ENCODE data around the gene ANKRD45. TPM values are rescaled to one million over a fixed set of nuclear protein-coding genes. Genes with fewer than 3 reads are reported as not detected.
"Not testable (repeated sequence)": the region's sequence is repeated elsewhere in the genome, so short reads cannot be mapped to it uniquely, and the experiment has no call there.

ANKRD45 gene
- polyA plus RNA-seq, 4 donors, result 0.13 to 0.24 TPM; not detected in 2

DNA sequence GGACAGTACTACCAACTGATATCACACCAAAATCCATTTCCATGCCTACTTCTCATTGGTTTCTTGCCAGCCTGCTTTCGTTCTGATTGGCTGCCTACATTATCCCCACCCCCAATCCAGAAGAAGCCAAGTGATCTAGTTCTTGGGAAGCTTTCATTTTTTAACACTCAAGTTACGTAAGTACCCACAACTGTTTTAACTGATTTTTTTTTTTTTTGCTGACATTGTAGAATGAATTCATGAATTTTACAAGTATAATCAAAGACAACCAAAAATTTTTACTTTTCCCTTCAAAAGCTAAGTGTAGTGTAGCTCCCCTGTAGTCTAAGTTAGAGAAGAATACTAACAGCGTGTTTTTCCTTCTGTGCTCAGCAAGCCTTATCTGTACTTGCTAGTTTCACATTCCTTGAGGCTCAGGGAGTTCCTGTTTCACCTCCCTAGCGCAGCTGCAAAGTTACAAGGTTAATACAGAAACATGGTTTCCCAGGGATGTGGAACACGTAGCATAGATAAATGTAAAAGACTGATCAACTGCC lies 66.5 kb downstream of the ANKRD45 start, which contains the start of gene SLC9C2:
SLC9C2 (minus strand) TSS at position 17 of the 536 bp plus-strand sequence. CDS start 1,296 bp downstream, outside the sequence.
- peak; percentile 11 to 41 for DNase-seq
- Histone ChIP-seq H3K9me3 (ENCODE audit: control insufficient read depth in 2 of 2, insufficient read depth in 1 of 2, low read depth in 1 of 2, low read length in 1 of 2) (no peaks in the 10 kb centered on the region), H3K36me3 (ENCODE audit: control insufficient read depth in 3 of 3, insufficient read depth in 2 of 3, low read depth in 1 of 3, low read length in 3 of 3) (no peaks in the 10 kb centered on the region), H3K27ac (ENCODE audit: low read depth in 1 of 3, low read length in 2 of 3) (no peak within 1 kb of the TSS), H3K4me1 (ENCODE audit: control insufficient read depth in 3 of 3, insufficient read depth in 2 of 3, low read depth in 1 of 3, low read length in 2 of 3) (no peaks in the 10 kb centered on the region), H3K4me3 (ENCODE audit: low read depth in 1 of 3, low read length in 3 of 3) (no peak within 1 kb of the TSS), H3K27me3 (ENCODE audit: control insufficient read depth in 3 of 3, insufficient read depth in 3 of 3, low read length in 3 of 3) (no peaks in the 10 kb centered on the region)
- WGBS, 3 donors, result 21 to 43% (median 32%) methylated on average over 5 of the region's 5 CpGs
- FAIRE-seq, result no peak

DNA sequence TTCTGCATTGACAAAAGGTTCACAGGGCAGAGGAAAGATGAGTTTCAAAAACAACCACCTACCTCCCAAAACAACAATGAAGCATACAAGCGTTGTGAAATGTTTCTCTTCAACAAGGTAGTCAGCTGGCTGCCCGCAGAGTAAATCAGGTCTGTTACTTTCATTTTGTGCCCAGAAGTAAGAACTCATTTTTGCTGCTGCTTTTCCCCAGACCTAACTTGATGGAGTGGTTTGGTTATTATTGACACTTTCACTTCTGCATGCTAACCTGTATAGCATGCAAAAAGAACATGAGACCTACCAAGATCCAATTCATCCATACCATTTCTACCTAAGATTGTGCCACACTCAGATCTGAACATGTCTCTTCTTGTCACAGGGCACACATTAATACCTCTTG lies 68.1 kb downstream of the ANKRD45 start:
- no peaks in the 10 kb centered on the region for H3K36me3 ChIP-seq (ENCODE audit: control insufficient read depth in 3 of 3, insufficient read depth in 2 of 3, low read depth in 1 of 3, low read length in 3 of 3)
- DNase-seq, result no peak
- no peaks in the 10 kb centered on the region for H3K9me3 ChIP-seq (ENCODE audit: control insufficient read depth in 2 of 2, insufficient read depth in 1 of 2, low read depth in 1 of 2, low read length in 1 of 2)
- no peak overlapping the region for H3K27ac ChIP-seq (ENCODE audit: low read depth in 1 of 3, low read length in 2 of 3)
- WGBS, 3 donors, result 76 to 83% (median 81%) methylated on average over 2 of the region's 2 CpGs
- H3K4me1 ChIP-seq (ENCODE audit: control insufficient read depth in 3 of 3, insufficient read depth in 2 of 3, low read depth in 1 of 3, low read length in 2 of 3), result no peaks in the 10 kb centered on the region
- no peak for FAIRE-seq
- H3K4me3 ChIP-seq (ENCODE audit: low read depth in 1 of 3, low read length in 3 of 3), result no peak overlapping the region
- H3K27me3 ChIP-seq (ENCODE audit: control insufficient read depth in 3 of 3, insufficient read depth in 3 of 3, low read length in 3 of 3), result no peaks in the 10 kb centered on the region

DNA sequence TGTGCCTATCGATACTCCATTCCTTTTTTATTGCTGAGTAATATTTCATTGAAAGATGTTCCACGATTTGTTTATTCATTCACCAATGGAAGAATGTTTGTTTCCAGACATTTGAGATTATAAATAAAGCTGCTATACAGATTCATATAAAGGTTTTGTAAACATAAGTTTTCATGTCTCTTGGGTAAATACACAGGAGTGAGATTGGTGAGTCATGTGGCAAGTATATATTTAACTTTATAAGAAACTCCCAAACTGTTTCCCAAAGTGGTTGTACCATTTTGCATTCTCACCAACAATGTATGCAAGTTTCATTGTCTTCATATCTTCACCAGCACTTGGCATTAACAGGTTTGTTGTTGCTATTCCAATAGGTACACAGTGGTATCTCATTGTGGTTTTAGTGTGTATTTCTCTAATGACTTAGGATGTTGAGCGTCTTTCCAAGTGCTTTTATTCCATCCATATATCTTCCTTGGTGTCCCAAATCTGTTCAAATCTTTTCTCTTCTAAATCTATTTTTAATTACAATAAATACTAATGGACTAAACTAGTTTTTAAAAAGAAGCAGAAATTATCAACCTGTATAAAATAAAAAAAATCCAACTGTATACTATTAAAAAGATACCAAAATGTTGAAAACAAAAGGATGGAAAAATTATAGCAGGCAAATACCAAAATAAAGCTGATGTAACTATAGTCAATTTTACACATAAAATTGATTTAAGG lies 73.4 kb downstream of the ANKRD45 start:
- no peak overlapping the region for H3K4me3 ChIP-seq (ENCODE audit: low read depth in 1 of 3, low read length in 3 of 3)

DNA sequence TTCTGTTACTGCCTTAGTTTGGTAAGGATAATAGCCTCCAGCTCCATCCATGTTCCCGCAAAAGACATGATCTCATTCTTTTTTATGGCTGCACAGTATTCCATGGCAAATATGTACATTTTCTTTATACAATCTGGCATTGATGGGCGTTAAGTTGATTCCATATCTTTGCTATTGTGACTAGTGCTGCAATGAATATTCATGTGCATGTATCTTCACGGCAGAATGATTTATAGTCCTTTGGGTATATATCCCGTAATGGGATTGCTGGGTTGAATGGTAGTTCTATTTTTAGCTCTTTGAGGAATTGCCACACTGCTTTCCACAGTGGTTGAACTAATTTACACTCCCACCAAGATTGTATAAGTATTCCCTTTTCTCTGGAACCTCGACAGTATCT lies 78.5 kb downstream of the ANKRD45 start:
- H3K4me3 ChIP-seq (ENCODE audit: low read depth in 1 of 3, low read length in 3 of 3); H3K4me1 ChIP-seq (ENCODE audit: control insufficient read depth in 3 of 3, insufficient read depth in 2 of 3, low read depth in 1 of 3, low read length in 2 of 3); H3K27ac ChIP-seq (ENCODE audit: low read depth in 1 of 3, low read length in 2 of 3); H3K36me3 ChIP-seq (ENCODE audit: control insufficient read depth in 3 of 3, insufficient read depth in 2 of 3, low read depth in 1 of 3, low read length in 3 of 3); H3K9me3 ChIP-seq (ENCODE audit: control insufficient read depth in 2 of 2, insufficient read depth in 1 of 2, low read depth in 1 of 2, low read length in 1 of 2); H3K27me3 ChIP-seq (ENCODE audit: control insufficient read depth in 3 of 3, insufficient read depth in 3 of 3, low read length in 3 of 3); DNase-seq; FAIRE-seq: not testable (repeated sequence)
- 70 to 82% (median 79%) methylated on average over 5 of the region's 5 CpGs for WGBS, 3 donors

More for the DNA sequence above, 73.4 kb downstream of the ANKRD45 start:
- 89 to 92% (median 91%) methylated on average over 3 of the region's 3 CpGs for WGBS, 3 donors
- H3K36me3 ChIP-seq (ENCODE audit: control insufficient read depth in 3 of 3, insufficient read depth in 2 of 3, low read depth in 1 of 3, low read length in 3 of 3), result no peaks in the 10 kb centered on the region
- no peaks in the 10 kb centered on the region for H3K27me3 ChIP-seq (ENCODE audit: control insufficient read depth in 3 of 3, insufficient read depth in 3 of 3, low read length in 3 of 3)
- H3K9me3 ChIP-seq (ENCODE audit: control insufficient read depth in 2 of 2, insufficient read depth in 1 of 2, low read depth in 1 of 2, low read length in 1 of 2), result no peaks in the 10 kb centered on the region
- no peak overlapping the region for H3K27ac ChIP-seq (ENCODE audit: low read depth in 1 of 3, low read length in 2 of 3)
- no peaks in the 10 kb centered on the region for H3K4me1 ChIP-seq (ENCODE audit: control insufficient read depth in 3 of 3, insufficient read depth in 2 of 3, low read depth in 1 of 3, low read length in 2 of 3)
- DNase-seq, result no peak
- peak; percentile 23 for FAIRE-seq

DNA sequence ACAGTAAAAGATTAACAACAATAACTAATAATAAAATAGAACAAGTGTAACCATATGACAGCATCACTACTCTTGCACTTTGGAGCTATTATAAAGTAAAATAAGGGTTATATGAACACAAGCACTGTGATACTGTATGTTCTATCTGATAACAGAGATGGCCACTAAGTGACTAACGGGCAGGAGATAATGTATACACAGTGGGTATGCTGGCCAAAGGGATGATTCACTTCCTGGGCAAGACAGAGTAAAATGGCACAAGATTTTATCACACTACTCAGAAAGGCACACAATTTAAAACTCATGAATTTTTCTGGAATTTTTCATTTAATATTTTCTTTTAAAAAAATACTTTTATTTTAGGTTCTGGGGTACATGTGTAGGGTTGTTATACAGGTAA lies 79.1 kb downstream of the ANKRD45 start:
- Histone ChIP-seq H3K27ac (ENCODE audit: low read depth in 1 of 3, low read length in 2 of 3) (no peak overlapping the region), H3K4me1 (ENCODE audit: control insufficient read depth in 3 of 3, insufficient read depth in 2 of 3, low read depth in 1 of 3, low read length in 2 of 3) (no peaks in the 10 kb centered on the region), H3K27me3 (ENCODE audit: control insufficient read depth in 3 of 3, insufficient read depth in 3 of 3, low read length in 3 of 3) (no peaks in the 10 kb centered on the region), H3K9me3 (ENCODE audit: control insufficient read depth in 2 of 2, insufficient read depth in 1 of 2, low read depth in 1 of 2, low read length in 1 of 2) (no peaks in the 10 kb centered on the region), H3K36me3 (ENCODE audit: control insufficient read depth in 3 of 3, insufficient read depth in 2 of 3, low read depth in 1 of 3, low read length in 3 of 3) (no peaks in the 10 kb centered on the region), H3K4me3 (ENCODE audit: low read depth in 1 of 3, low read length in 3 of 3) (no peak overlapping the region)
- DNase-seq (peak in 1 of 2 donors; percentile 4), FAIRE-seq (no peak)
- WGBS, 3 donors, result 7 to 55% (median 48%) methylated on average over 1 of the region's 1 CpG

- DNase-seq, result no peak
- no peak overlapping the region for H3K27ac ChIP-seq (ENCODE audit: low read depth in 1 of 3, low read length in 2 of 3)
- H3K4me1 ChIP-seq (ENCODE audit: control insufficient read depth in 3 of 3, insufficient read depth in 2 of 3, low read depth in 1 of 3, low read length in 2 of 3), result no peaks in the 10 kb centered on the region
- WGBS, 3 donors, result 36 to 59% (median 45%) methylated on average over 1 of the region's 1 CpG
- H3K36me3 ChIP-seq (ENCODE audit: control insufficient read depth in 3 of 3, insufficient read depth in 2 of 3, low read depth in 1 of 3, low read length in 3 of 3), result no peaks in the 10 kb centered on the region
- H3K9me3 ChIP-seq (ENCODE audit: control insufficient read depth in 2 of 2, insufficient read depth in 1 of 2, low read depth in 1 of 2, low read length in 1 of 2), result no peaks in the 10 kb centered on the region
- H3K27me3 ChIP-seq (ENCODE audit: control insufficient read depth in 3 of 3, insufficient read depth in 3 of 3, low read length in 3 of 3), result peaks cover 0 to 3% (median 0%) of the 10 kb centered on the region in 3 donors
- H3K4me3 ChIP-seq (ENCODE audit: low read depth in 1 of 3, low read length in 3 of 3), result no peak overlapping the region
- no peak for FAIRE-seq
Observed at GRCh38 chr1:173581383-173582079, 88.1 kb downstream of the ANKRD45 start.

DNA sequence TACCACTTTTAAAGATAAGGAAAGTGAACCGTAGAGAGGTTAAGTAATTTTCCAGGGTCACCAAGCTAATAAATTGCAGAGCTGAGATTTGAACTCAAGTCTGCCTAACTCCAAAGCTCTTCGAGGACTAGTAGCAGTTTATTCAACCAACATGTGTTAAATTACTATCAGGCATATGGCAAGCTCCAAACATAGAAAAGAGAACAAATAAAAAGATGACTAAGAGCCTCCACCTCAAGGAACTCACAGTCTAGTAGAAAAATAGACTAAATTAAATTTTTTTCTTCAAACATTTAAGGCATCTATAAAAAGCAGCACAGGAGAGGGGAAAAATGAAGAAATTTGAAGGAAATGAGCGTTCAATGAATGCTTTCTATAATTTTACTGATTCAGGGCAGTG lies 89.0 kb downstream of the ANKRD45 start:
- DNase-seq, result no peak
- H3K9me3 ChIP-seq (ENCODE audit: control insufficient read depth in 2 of 2, insufficient read depth in 1 of 2, low read depth in 1 of 2, low read length in 1 of 2), result no peaks in the 10 kb centered on the region
- H3K27ac ChIP-seq (ENCODE audit: low read depth in 1 of 3, low read length in 2 of 3), result no peak overlapping the region
- H3K27me3 ChIP-seq (ENCODE audit: control insufficient read depth in 3 of 3, insufficient read depth in 3 of 3, low read length in 3 of 3), result peaks cover 0 to 3% (median 0%) of the 10 kb centered on the region in 3 donors
- no peaks in the 10 kb centered on the region for H3K4me1 ChIP-seq (ENCODE audit: control insufficient read depth in 3 of 3, insufficient read depth in 2 of 3, low read depth in 1 of 3, low read length in 2 of 3)
- no peaks in the 10 kb centered on the region for H3K36me3 ChIP-seq (ENCODE audit: control insufficient read depth in 3 of 3, insufficient read depth in 2 of 3, low read depth in 1 of 3, low read length in 3 of 3)
- WGBS, 3 donors, result 38 to 75% (median 51%) methylated on average over 3 of the region's 3 CpGs
- no peak for FAIRE-seq
- H3K4me3 ChIP-seq (ENCODE audit: low read depth in 1 of 3, low read length in 3 of 3), result no peak overlapping the region

- FAIRE-seq (no peak), DNase-seq (no peak)
- 52 to 82% (median 61%) methylated on average over 3 of the region's 3 CpGs for WGBS, 3 donors
- Histone ChIP-seq H3K36me3 (ENCODE audit: control insufficient read depth in 3 of 3, insufficient read depth in 2 of 3, low read depth in 1 of 3, low read length in 3 of 3) (no peaks in the 10 kb centered on the region), H3K4me1 (ENCODE audit: control insufficient read depth in 3 of 3, insufficient read depth in 2 of 3, low read depth in 1 of 3, low read length in 2 of 3) (no peaks in the 10 kb centered on the region), H3K9me3 (ENCODE audit: control insufficient read depth in 2 of 2, insufficient read depth in 1 of 2, low read depth in 1 of 2, low read length in 1 of 2) (no peaks in the 10 kb centered on the region), H3K27ac (ENCODE audit: low read depth in 1 of 3, low read length in 2 of 3) (no peak overlapping the region), H3K4me3 (ENCODE audit: low read depth in 1 of 3, low read length in 3 of 3) (no peak overlapping the region), H3K27me3 (ENCODE audit: control insufficient read depth in 3 of 3, insufficient read depth in 3 of 3, low read length in 3 of 3) (peaks cover 0 to 3% (median 0%) of the 10 kb centered on the region in 3 donors)
Observed at GRCh38 chr1:173580071-173580470, 89.6 kb downstream of the ANKRD45 start.
